GM18505 (cell line): ENCODE data around the gene PSMD1.
"Not testable (repeated sequence)": the region's sequence is repeated elsewhere in the genome, so short reads cannot be mapped to it uniquely, and the experiment has no call there.

Source experiments
- ATAC-seq: cut with Tn5 transposase; IDR thresholded peaks from one replicate; pipeline ENCODE4 v1.9.1; 2021; ENCODE audit not compliant: unreplicated experiment
- POLR2A ChIP-seq: IDR thresholded peaks from 4 replicates; pipeline ENCODE4 v1.6.1; 2011; ENCODE audit warnings: borderline replicate concordance; ENCODE audit not compliant: insufficient read depth, insufficient read length; ENCODE audit errors: extremely low read depth

The PSMD1 gene

GRCh38 chr2:231018184-231018583, 38.5 kb upstream of the PSMD1 start:
- no peak for TF ChIP-seq POLR2A
- ATAC-seq: no peak

- ATAC-seq: not testable (repeated sequence)
Measured at GRCh38 chr2:231025059-231025458, 31.6 kb upstream of the PSMD1 start.

GRCh38 chr2:231028889-231029288, 27.8 kb upstream of the PSMD1 start:
- no peak for TF ChIP-seq POLR2A
- no peak for ATAC-seq

- TF ChIP-seq POLR2A: no peak
- ATAC-seq: no peak
Measured at GRCh38 chr2:231029563-231029962, 27.1 kb upstream of the PSMD1 start.

GRCh38 chr2:231030725-231031124, 25.9 kb upstream of the PSMD1 start:
- ATAC-seq: no peak
- no peak for TF ChIP-seq POLR2A

GRCh38 chr2:231032575-231033140, 24.0 kb upstream of the PSMD1 start:
- TF ChIP-seq POLR2A: no peak
- no peak for ATAC-seq

- no peak for TF ChIP-seq POLR2A
Measured at GRCh38 chr2:231033147-231034132, 23.2 kb upstream of the PSMD1 start.

GRCh38 chr2:231034291-231034882, 22.3 kb upstream of the PSMD1 start:
- ATAC-seq: no peak
- TF ChIP-seq POLR2A: no peak

More at GRCh38 chr2:231033147-231034132, 23.2 kb upstream of the PSMD1 start:
- no peak for ATAC-seq

GRCh38 chr2:231036131-231036530, 20.5 kb upstream of the PSMD1 start:
- ATAC-seq: no peak

GRCh38 chr2:231036578-231037106, 20.0 kb upstream of the PSMD1 start:
- TF ChIP-seq POLR2A: no peak
- no peak for ATAC-seq

More at GRCh38 chr2:231036131-231036530, 20.5 kb upstream of the PSMD1 start:
- TF ChIP-seq POLR2A: no peak

- ATAC-seq: no peak
- TF ChIP-seq POLR2A: no peak
Measured at GRCh38 chr2:231037202-231037730, 19.4 kb upstream of the PSMD1 start, which contains the start of gene C2orf72. Gene C2orf72, plus strand, starts transcription at chr2:231037523. Its CDS starts 43 bp downstream, at chr2:231037566.

- no peak for ATAC-seq
- no peak for TF ChIP-seq POLR2A
Measured at GRCh38 chr2:231037731-231038482, 18.8 kb upstream of the PSMD1 start.
